Mucosa of rectum (tissue), 2 donors: Measurements from ENCODE around the gene RAMAC.

Source experiments
- H3K27ac ChIP-seq, 2 donors: one replicate each; pipeline ENCODE4 v1.7.0; 2013; ENCODE audit warnings: inconsistent platforms in 2 of 2, low read depth in 2 of 2, low read length in 2 of 2
- H3K27me3 ChIP-seq, 2 donors: one replicate each; pipeline ENCODE4 v1.7.0; 2013; ENCODE audit warnings: low read length in 2 of 2; ENCODE audit not compliant: control insufficient read depth in 2 of 2, insufficient read depth in 2 of 2
- H3K36me3 ChIP-seq, 2 donors: one replicate each; pipeline ENCODE4 v1.7.0; 2013; ENCODE audit warnings: low read length in 2 of 2; ENCODE audit not compliant: control insufficient read depth in 2 of 2, insufficient read depth in 2 of 2
- H3K4me1 ChIP-seq, 2 donors: one replicate each; pipeline ENCODE4 v1.7.0; 2013; ENCODE audit warnings: low read length in 2 of 2, mild to moderate bottlenecking in 1 of 2; ENCODE audit not compliant: control insufficient read depth in 2 of 2, insufficient read depth in 2 of 2
- H3K4me3 ChIP-seq, 2 donors: one replicate each; pipeline ENCODE4 v1.7.0; 2013; ENCODE audit warnings: low read length in 2 of 2
- H3K9ac ChIP-seq, 2 donors: one replicate each; pipeline ENCODE4 v1.7.0; 2013; ENCODE audit warnings: low read length in 2 of 2, low read depth in 1 of 2, mild to moderate bottlenecking in 1 of 2
- H3K9me3 ChIP-seq, 2 donors: one replicate each; pipeline ENCODE4 v1.7.0; 2013; ENCODE audit warnings: low read length in 2 of 2; ENCODE audit not compliant: control insufficient read depth in 2 of 2
- donor health status: healthy.
- donor health status: Normal muscosa, but diverticular disease.

RAMAC gene

DNA sequence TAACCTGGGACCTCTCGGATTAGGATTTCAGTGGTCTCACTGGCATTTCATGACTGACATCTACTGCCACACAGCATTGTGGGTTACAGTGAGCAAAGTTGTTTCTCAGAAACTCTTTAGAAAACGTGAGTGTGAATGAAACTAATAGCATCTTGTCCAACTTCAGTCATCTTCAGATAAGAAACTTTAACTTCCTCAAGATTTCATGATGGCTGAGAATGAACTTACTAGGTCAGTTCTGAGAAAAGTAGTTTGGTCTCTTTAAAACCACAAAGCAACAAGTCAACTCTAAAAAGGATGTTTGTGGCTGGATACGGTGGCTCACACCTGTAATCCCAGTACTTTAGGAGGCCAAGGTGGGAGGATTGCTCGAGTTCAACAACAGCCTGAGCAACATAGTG, 19.3 kb upstream of the RAMAC start:
- no peaks in the 10 kb centered on the region for H3K4me1 ChIP-seq
- no peak overlapping the region for H3K27ac ChIP-seq
- no peaks in the 10 kb centered on the region for H3K9me3 ChIP-seq
- H3K9ac ChIP-seq = no peak overlapping the region
- H3K4me3 ChIP-seq = no peak overlapping the region
- H3K27me3 ChIP-seq = no peaks in the 10 kb centered on the region
- H3K36me3 ChIP-seq = no peaks in the 10 kb centered on the region

DNA sequence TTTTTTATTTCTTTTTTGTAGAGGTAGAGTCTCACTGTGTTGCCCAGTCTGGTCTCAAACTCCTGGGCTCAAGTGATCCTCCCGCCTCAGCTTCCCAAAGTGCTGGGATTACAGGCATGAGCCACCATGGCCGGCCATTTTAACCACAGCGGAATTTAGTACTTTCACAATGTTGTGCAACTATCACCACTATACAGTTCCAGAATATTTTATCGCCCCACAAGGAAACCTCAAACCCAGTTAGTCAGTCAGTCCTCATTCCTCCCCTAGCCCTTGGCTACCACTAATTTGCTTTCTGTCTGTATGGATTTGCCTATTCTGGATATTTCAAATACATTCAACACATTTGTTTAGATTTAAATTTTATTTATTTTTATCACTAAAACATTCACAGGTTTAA, 17.9 kb upstream of the RAMAC start:
- no peaks in the 10 kb centered on the region for H3K27me3 ChIP-seq
- H3K4me1 ChIP-seq = no peaks in the 10 kb centered on the region
- H3K9ac ChIP-seq = no peak overlapping the region
- no peaks in the 10 kb centered on the region for H3K9me3 ChIP-seq
- no peak overlapping the region for H3K27ac ChIP-seq
- no peak overlapping the region for H3K4me3 ChIP-seq
- H3K36me3 ChIP-seq = no peaks in the 10 kb centered on the region

DNA sequence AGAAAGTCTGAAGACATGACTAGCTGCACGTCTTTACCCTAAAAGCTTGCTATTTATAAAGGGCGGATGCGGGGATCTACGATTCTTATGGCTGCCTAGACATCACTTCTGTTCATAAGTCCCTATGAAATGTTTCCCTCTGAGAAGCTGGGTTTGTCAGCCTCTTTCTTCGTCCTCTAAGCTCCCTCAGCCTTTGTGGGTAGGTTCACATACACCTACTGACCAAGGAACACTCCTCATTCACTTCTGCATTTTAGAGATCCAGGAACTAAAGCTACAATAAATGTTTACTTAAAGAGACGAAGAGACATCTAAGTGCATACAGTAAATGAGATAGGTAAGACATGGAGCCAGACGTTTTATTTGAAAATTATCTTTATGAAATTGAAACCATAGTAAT, 16.7 kb upstream of the RAMAC start:
- Histone ChIP-seq H3K9me3 (no peaks in the 10 kb centered on the region), H3K4me3 (no peak overlapping the region), H3K9ac (no peak overlapping the region), H3K36me3 (no peaks in the 10 kb centered on the region), H3K4me1 (no peaks in the 10 kb centered on the region), H3K27me3 (no peaks in the 10 kb centered on the region), H3K27ac (no peak overlapping the region)

DNA sequence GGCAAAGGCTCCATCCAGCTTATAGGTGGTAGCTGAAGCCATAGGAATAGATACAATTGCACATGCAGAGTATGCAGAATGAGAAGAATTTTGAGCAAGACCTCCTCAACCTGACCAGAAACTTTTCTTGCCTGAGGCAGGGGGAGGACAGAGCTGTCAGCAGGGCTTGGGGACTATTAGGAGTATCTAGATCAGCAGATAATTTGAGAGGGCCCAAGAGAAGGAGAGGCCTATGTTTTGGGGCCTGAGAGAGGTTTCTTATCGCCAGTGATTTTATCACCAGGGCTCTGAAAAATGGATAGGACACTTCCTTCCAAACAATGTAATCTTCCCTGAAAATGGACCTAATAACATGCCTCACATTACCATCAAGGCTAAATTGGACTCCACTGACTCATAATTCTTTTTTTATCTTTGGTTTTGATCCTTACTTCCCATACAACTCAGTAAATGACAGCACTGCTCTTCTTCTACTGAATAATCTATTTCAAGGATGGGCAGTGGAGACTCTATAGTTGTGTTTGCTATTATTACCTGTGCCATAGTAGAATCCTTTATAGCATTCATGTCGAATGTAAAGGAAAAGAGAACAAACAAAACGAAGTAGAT, 15.8 kb upstream of the RAMAC start:
- no peaks in the 10 kb centered on the region for H3K9me3 ChIP-seq
- H3K9ac ChIP-seq = no peak overlapping the region
- H3K27ac ChIP-seq = no peak overlapping the region
- H3K36me3 ChIP-seq = no peaks in the 10 kb centered on the region
- no peaks in the 10 kb centered on the region for H3K4me1 ChIP-seq
- no peaks in the 10 kb centered on the region for H3K27me3 ChIP-seq
- no peak overlapping the region for H3K4me3 ChIP-seq

DNA sequence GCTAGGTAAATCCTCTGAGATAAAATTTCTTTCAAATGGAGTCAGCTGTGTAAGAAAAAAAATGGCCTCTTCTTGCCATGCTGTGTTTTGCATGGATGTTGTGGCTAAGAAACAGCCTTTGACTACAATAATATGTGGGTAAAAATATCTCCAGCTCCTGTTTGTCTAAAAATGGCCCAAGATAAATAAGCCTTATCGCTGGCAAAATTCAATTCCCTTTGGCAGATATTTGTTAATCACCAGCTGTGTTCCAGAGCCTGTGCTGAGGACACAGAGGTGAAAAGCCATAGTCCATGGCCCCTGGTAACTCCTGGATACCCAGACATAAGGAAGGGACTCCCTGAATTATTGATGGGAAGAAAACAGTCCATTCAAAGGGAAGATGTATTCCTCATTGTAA, 15.3 kb upstream of the RAMAC start:
- Histone ChIP-seq H3K36me3 (no peaks in the 10 kb centered on the region), H3K27me3 (no peaks in the 10 kb centered on the region), H3K27ac (no peak overlapping the region), H3K4me1 (no peaks in the 10 kb centered on the region), H3K9ac (no peak overlapping the region), H3K4me3 (no peak overlapping the region), H3K9me3 (no peaks in the 10 kb centered on the region)

DNA sequence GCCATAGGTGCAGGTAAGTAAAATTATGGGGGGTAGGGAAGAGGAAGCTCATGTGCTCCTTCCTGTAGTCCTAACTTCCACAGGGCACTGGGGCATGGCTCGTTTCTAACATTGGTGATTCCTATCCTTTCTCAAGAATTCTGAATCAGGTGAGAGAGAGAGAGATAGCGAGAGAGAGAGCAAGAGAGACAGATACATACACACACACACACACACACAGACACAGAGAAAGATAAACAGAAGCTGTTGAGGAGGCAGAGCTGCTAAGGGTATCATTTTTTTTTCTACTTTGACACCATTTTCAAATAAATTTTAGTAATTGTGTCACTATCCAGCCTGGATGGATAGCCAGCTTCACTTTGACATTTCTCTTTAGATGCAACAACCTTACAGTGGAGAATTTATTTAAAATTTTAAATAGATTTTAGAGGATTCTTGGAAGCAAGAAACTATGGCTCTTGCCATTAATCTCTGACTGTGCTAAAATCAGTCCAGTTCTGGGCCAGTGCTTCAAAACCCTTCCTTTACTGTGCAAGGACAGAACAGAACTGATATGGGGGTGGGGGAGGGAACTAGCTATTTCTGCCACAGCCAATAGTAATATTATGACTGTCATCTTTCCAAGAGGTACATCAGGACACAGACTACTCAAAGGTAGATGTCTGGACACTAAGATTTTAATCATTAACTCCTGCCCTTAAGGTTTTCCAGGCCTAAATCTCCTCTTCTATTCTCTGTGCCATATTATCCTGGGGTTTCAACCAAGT, 14.6 kb upstream of the RAMAC start:
- Histone ChIP-seq H3K27me3 (no peaks in the 10 kb centered on the region), H3K36me3 (no peaks in the 10 kb centered on the region), H3K9me3 (no peaks in the 10 kb centered on the region), H3K9ac (no peak overlapping the region), H3K4me1 (no peaks in the 10 kb centered on the region), H3K27ac (no peak overlapping the region), H3K4me3 (no peak overlapping the region)

DNA sequence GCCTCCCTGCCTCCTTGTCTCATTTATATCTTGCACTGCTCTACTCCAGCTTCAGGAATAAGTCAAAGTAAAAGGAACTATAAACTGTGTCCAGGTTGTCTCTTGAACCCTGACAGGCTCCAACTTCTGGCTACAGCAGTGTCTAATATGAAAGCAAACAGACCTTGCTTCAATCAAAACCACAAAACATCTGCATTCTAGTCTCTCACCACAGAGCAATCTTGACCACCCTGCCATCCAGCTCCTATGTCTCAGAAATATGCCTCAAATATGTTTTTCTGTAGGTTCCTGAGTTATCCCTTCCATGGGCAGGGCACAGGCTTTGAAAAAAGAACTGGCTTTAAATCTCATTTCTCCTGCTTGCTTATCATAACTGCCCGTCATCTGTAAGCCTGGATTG, 13.0 kb upstream of the RAMAC start:
- Histone ChIP-seq H3K9ac (no peak overlapping the region), H3K27me3 (no peaks in the 10 kb centered on the region), H3K27ac (no peak overlapping the region), H3K9me3 (no peaks in the 10 kb centered on the region), H3K4me1 (no peaks in the 10 kb centered on the region), H3K4me3 (no peak overlapping the region), H3K36me3 (no peaks in the 10 kb centered on the region)

DNA sequence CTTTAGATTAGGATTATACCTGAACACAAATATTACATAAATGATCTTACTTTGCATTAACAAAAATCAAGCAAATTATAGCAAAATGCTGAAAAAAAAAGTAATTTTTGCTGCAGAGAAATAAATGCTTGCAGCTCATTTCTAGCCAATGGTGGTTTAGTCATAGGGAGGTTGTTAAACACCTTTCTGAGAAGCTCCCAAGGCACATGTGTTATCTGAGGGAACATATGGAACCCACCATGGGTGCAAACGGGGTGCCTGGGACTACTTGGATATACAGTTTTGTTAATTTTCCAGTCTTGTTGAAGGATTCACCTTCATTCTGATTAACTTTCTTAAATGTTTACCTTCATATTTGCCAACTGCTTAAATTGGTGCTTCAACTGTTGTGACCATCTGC, 8.9 kb upstream of the RAMAC start:
- Histone ChIP-seq H3K36me3 (no peaks in the 10 kb centered on the region), H3K27me3 (no peaks in the 10 kb centered on the region), H3K4me3 (no peak overlapping the region), H3K9me3 (no peaks in the 10 kb centered on the region), H3K9ac (no peak overlapping the region), H3K27ac (no peak overlapping the region), H3K4me1 (no peaks in the 10 kb centered on the region)

DNA sequence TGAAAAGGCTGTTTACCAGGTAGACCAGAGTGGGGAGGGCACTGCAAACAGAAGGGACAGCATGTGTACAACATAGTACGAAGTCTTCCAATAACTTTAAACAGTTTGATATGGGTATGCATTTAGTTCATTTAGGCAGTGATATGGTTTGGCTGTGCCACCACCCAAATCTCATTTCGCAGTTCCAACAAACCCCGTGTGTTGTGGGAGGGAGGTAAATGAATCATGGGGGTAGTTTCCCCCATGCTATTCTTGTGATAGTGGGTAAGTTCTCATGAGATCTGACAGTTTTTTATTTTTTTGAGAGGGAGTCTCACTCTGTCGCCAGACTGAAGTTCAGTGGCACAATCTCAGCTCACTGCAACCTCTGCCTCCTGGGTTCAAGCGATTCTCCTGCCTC, 7.6 kb upstream of the RAMAC start:
- Histone ChIP-seq H3K36me3 (no peaks in the 10 kb centered on the region), H3K27me3 (no peaks in the 10 kb centered on the region), H3K27ac (no peak overlapping the region), H3K9ac (no peak overlapping the region), H3K4me3 (no peak overlapping the region), H3K4me1 (no peaks in the 10 kb centered on the region), H3K9me3 (no peaks in the 10 kb centered on the region)

DNA sequence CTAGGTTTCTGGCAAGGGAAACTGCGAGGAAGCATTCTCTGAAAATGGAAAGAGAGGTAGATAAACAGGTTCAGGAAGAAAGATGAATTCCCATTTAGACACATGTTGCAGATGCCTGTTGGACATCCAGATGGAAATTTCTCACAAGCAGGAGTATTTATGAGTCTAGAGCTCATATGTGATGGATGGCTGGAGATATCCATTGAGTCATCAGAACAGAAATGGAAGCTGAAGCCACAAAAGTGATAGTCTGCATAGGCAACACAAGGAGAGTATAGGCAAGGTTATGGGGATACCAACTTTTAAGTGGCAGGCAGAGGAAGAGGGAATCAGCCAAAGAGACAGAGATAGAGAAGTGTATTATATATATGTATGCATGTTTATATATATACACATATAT, 6.3 kb upstream of the RAMAC start:
- H3K4me3 ChIP-seq = no peak overlapping the region

More for the DNA sequence above, 6.3 kb upstream of the RAMAC start:
- H3K27ac ChIP-seq = no peak overlapping the region
- no peaks in the 10 kb centered on the region for H3K4me1 ChIP-seq
- H3K9ac ChIP-seq = no peak overlapping the region
- no peaks in the 10 kb centered on the region for H3K36me3 ChIP-seq
- H3K27me3 ChIP-seq = no peaks in the 10 kb centered on the region
- no peaks in the 10 kb centered on the region for H3K9me3 ChIP-seq
